Left ventricle myocardium superior (tissue), 1 donor: ENCODE data around the gene P3R3URF. TPM values are rescaled to one million over a fixed set of nuclear protein-coding genes. Genes with fewer than 3 reads are reported as not detected.
"Not testable (repeated sequence)": the region's sequence is repeated elsewhere in the genome, so short reads cannot be mapped to it uniquely, and the experiment has no call there.

Source experiments
- ATAC-seq: fragments of 200-7000 bp; cut with Tn5 transposase; one replicate; pipeline ENCODE4 v1.9.1; 2020; ENCODE audit warnings: mild to moderate bottlenecking, moderate library complexity
- DNase-seq: peaks from one replicate; pipeline ENCODE4 v3.0.0-alpha.2; 2020
- intact Hi-C: fragments of 100-400 bp; cut with micrococcal nuclease; formaldehyde crosslinking; loops from one replicate; pipeline ENCODE4 v1.11.0; 2022
- long read RNA-seq: library from polyadenylated mRNA; unstranded; transcript quantifications from one replicate; pipeline ENCODE4 v2.0.0, GENCODE V29; 2021
- total RNA-seq: library from RNA; stranded (reverse); fragmentation: NEBNext Ultra II Directional; extraction: Animal tissue kit (Norgen Biotek cat#: 25700); gene quantifications from one replicate; pipeline ENCODE4 v1.2.1, GENCODE V29; 2021
- donor health status: DM: no; HTN: yes; CAD: no; lungs with severe emphysema.

Gene P3R3URF
- not detected for total RNA-seq
- long read RNA-seq: 0 reads

DNA sequence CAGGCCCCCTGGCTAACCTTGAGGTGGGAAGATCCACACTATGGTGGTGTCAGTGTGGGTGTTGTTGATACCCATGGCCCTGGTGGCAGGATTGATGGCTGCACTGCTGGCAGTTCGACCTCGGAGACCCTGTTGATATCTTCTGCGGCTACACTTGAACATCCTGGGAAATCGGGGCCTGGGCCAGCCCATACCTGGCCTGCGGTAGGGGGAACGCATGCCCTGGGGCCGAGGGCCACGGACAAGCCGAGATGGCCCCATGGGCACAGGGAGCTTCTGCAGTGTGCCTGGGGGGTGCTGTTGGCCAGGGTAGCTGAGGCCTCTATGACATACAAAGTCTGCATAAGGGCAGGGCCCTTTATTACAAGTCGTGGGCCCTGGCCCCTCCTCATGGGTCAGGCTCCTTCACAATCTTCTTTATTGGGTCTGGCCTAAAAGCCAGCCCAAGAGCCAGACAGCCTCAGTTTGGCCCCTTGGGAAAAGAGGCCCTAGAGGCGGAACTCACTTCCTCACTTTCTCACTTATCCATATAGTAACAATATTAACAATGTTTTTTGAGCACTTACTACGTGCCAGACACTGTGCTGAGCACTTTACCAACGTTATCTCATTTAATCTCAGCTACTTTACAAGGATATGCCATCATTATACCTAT lies at the start of gene P3R3URF:
Gene P3R3URF, minus strand, starts transcription at position 278 of the 655 bp plus-strand sequence. Its CDS starts 17 bp downstream, at position 261.
- DNase-seq: no peak

DNA sequence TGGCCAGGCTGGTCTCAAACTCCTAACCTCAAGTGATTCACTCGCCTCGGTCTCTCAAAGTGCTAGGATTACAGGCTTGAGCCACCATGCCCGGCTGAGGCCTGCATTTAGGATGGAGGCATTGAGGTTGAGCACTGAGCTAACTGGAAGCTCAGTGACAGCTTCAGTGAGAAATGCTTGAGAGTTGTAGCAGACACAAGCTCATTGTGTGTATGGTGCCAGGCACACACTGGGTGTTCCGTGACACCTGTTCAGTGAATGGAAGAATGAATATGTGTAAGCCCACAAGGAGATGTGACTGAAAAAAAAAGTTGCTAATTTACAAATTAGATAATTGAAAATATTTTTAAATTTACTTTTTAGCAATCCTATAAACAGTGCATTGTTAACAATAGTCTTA lies 48.7 kb upstream of the P3R3URF start:
- no peak for ATAC-seq
- DNase-seq: no peak
- intact Hi-C loops: no loop called here

More for the DNA sequence above, at the start of gene P3R3URF:
- intact Hi-C loops: loop anchor here (5.0 kb wide), 1 partner anchor 44 kb away; the partner anchor contains the start of gene PIK3R3
- no peak for ATAC-seq

DNA sequence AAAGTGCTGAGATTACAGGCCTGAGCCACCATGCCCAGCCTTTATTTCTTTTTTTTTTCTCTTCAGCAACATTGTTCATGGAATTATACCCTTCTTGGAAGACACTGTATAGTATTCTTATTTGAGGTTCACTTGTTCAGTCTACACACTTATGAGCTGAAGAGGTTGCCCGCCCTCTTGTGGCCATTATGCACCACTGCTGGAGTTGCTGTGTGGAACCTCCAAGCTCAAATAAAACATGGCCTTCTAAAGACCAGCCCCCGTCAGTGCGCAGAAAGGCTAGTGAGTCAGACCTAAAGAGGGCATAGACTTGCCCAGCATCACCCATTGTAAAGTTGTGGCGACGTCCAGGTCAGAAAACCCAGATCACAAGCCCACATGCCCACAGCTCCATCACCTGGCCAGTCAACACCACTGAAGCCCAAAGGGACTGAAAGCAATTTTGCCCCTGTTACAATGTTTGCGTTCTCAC lies 47.2 kb upstream of the P3R3URF start:
- peak; percentile 65 for DNase-seq
- intact Hi-C loops: no loop called here
- peak; percentile 87 for ATAC-seq

DNA sequence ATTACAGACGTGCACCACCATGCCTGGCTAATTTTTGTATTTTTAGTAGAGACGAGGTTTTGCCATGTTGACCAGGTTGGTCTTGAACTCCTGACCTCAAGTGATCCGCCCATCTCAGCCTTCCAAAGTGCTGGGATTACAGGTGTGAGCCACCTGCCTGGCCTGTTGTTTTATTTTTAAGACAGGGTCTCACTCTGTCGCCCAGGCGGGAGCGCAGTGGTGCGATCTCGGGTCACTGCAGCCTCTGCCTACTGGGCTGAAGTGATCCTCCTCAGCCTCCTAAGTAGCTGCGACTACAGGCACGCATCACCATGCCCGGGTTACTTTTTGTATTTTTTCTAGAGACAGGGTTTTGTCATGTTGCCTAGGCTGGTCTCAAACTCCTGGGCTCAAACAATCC lies 46.8 kb upstream of the P3R3URF start:
- DNase-seq, intact Hi-C loops, ATAC-seq: not testable (repeated sequence)

GRCh38 chr1:46221749-46222148 lies 45.5 kb upstream of the P3R3URF start:
- ATAC-seq: peak; percentile 9
- no peak for DNase-seq
- intact Hi-C loops: no loop called here

GRCh38 chr1:46220808-46221207 lies 44.5 kb upstream of the P3R3URF start:
- DNase-seq (no peak), ATAC-seq (no peak)
- intact Hi-C loops: no loop called here

DNA sequence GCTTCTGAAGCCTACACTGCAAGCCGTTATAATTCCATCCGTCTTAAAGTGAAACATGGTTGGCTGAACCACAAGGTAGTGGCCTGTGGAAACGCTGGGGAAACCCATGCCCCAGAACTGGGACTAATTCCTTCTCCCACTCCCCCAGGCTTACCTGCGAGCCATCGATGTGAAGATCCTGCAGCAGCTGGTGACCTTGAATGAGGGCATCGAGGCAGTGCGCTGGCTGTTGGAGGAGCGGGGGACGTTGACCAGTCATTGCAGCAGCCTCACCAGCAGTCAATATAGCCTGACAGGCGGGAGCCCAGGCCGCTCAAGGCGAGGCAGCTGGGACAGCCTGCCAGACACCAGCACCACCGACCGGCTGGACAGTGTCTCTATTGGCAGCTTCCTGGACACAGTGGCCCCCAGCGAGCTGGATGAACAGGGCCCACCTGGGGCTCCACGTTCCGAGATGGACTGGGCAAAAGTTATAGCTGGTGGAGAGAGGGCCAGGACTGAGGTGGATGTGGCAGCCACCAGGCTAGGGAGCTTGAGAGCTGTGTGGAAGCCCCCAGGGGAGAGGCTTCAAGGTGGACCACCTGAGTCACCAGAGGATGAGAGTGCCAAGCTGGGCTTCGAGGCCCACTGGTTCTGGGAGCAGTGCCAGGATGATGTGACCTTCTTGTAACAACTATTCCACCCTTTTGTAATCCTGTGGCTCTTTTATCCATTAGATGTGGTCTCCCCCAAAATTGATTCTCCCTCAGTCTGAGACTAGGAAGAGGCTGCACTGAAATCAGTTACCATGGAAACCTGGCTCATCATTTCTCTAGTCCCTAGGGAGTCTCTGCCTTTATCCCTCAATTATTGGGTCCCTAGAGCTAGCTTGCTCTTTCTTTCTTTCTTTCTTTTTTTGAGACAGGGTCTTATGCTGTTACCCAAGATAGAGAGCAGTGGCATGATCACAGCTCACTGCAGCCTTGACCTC lies 43.5 kb upstream of the P3R3URF start:
- DNase-seq (no peak), ATAC-seq (no peak)
- intact Hi-C loops: no loop called here

GRCh38 chr1:46218443-46218842 lies 42.2 kb upstream of the P3R3URF start:
- intact Hi-C loops: no loop called here
- ATAC-seq: no peak
- no peak for DNase-seq

- ATAC-seq: no peak
- DNase-seq: no peak
- intact Hi-C loops: no loop called here
Observed at GRCh38 chr1:46215504-46215903, 39.2 kb upstream of the P3R3URF start.

DNA sequence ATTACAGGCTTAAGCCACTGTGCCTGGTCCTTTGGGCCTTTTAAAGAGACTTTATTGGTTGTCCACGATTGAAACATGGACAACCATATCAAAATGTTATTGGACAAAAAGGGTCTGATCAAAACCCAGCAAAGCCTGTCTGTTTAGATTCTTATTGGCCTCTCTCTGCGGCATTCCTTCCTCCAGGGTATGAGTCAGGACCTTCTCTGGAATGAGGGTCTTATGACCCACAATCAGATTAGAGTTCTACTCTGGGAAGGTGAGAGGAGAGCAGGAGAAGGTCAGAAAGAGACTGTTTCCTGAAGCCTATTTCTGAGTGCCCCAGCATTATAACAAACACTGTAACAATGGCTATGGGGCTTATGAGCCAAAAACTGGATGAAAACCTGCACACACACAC lies 34.8 kb upstream of the P3R3URF start:
- intact Hi-C loops: no loop called here
- ATAC-seq (peak; percentile 22), DNase-seq (no peak)

GRCh38 chr1:46210561-46210960 lies 34.3 kb upstream of the P3R3URF start:
- DNase-seq: no peak
- no peak for ATAC-seq
- intact Hi-C loops: no loop called here

GRCh38 chr1:46206399-46206798 lies 30.1 kb upstream of the P3R3URF start:
- ATAC-seq: no peak
- intact Hi-C loops: no loop called here

GRCh38 chr1:46205791-46206190 lies 29.5 kb upstream of the P3R3URF start:
- intact Hi-C loops: no loop called here
- no peak for DNase-seq
- ATAC-seq: peak; percentile 72

More at GRCh38 chr1:46206399-46206798, 30.1 kb upstream of the P3R3URF start:
- no peak for DNase-seq

- intact Hi-C loops: no loop called here
- ATAC-seq: no peak
- no peak for DNase-seq
Observed at GRCh38 chr1:46205141-46205540, 28.9 kb upstream of the P3R3URF start.

DNA sequence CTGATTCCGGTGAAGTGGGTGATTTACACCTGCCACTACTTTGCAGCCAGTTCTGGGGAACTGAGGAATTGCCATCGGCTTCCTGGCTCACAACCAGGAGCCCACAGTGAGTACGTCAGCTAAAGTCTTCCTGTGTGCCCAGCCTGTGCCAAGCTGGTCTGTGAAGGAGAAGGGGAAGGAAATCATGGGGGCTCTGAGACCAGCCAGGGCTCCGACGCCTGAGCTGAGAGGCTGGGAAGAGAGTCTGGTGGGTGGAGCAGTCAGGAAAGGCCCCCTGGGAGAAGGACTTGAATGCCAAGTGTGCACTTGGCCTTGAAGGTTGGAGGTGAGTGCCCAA lies 28.1 kb upstream of the P3R3URF start:
- DNase-seq (peak; percentile 38), ATAC-seq (peak; percentile 46)
- intact Hi-C loops: no loop called here

GRCh38 chr1:46203738-46204405 lies 27.6 kb upstream of the P3R3URF start:
- no peak for DNase-seq
- ATAC-seq: peak; percentile 28
- intact Hi-C loops: no loop called here

DNA sequence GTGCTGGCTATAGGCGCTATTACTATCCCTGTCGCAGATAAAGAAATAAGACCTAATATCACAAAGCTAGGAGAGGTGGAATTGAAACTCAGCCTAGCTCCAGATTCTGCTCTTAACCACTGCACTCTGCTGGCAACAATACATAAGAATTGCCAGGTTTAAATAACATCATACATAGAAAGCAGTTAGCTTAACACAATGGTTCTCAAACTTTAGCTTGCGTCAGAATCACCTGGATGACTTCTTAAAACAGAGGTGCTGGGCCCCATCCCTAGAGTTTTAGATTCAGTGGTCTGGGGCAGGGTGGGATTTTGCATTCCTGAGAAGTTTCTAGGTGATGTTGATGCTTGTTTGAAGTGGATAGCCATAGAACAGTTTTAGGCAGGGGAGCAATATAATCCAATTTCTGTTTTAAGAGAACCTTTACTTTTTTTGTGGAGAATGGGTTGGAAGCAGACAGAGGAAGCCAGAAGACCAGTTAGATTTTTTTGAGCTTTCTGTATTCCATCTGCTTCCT lies 23.0 kb upstream of the P3R3URF start:
- ATAC-seq (no peak), DNase-seq (no peak)
- intact Hi-C loops: no loop called here

GRCh38 chr1:46197964-46198811 lies 21.9 kb upstream of the P3R3URF start, which contains the start of gene POMGNT1:
TSS of gene POMGNT1 (minus strand) at chr1:46198434. CDS start at chr1:46197821, 613 bp downstream.
- intact Hi-C loops: no loop called here

More at GRCh38 chr1:46197964-46198811, 21.9 kb upstream of the P3R3URF start, which contains the start of gene POMGNT1:
- DNase-seq: peak; percentile 86
- ATAC-seq: peak; percentile 87
